Measurements from ENCODE around the gene HSD17B14.
A peak's percentile ranks its signal among the peaks of the same experiment; 100 is the strongest.
"Not testable (repeated sequence)": the region's sequence is repeated elsewhere in the genome, so short reads cannot be mapped to it uniquely, and the experiment has no call there.

The HSD17B14 gene

DNA sequence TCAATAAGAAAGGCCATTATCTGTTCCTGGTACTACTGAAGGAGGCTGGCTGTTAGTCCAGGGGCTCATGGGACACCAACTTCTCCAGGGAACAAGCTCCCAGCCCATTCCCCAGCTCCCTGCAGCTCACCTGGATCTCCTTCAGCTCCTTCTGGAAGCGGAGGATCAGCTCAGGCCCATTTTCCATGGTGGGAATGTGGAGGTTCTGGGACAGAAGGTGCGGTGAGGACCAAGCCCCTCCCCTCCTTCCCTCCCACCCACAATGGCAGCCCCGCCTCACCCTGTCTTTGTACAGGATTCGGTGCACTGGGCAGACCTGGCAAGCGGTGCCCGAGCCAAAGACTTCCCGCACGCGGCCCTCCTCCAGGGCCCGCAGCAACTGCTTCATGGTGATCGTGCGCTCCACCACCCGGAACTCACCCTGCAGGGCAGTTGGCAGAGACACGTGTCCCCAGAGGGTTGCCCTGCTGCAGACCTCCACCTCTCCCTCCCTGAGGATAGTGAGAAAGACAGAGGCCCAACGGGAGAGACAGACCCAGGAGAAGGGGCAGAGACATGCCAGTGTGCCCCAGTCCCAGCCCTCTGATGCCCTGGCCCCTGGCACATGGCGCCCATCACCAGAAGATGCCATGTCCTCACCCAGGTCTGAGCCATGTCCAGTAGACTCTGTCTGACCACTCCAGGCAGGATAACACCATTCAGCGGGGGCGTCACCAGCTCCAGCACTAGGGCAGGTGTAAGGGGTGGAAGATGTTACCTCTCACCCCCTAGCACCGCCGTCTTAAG is 39.8 kb downstream of the HSD17B14 start:
- DNase-seq = no peak

- no peak for DNase-seq
Observed at GRCh38 chr19:48795685-48796070, 40.6 kb downstream of the HSD17B14 start.

DNA sequence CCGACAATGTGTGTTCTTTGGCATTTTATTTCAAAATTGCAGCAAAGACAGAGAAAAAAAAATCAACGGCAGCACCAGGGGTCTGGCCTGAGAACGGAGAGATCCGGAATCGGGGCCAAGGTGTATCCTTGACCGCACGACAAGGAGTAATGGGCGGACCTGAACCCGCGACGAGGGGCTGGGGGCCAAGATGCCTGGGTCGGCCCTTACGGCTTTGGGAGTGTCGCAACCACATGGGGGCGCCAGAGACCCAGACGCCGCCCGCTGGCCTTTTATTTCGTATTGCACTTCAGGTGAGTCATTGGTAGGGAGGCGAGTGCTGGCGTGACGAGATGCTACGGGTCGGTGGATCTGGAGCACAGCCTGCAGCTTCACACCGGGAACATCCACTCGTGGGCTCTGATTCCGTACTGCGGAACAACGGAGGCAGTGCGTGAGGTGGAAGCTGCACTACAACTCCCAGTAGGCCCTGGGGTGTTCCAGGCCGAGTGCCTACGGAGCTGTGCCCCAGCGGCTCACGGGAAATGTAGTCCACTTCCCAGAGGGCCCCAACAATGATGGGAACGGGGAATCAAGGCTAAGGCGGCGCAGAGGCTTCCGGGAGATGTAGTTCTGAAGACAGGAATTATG is 41.1 kb downstream of the HSD17B14 start:
- DNase-seq = peak; percentile 92

- no peak for DNase-seq
Observed at GRCh38 chr19:48794291-48794690, 42.0 kb downstream of the HSD17B14 start.

GRCh38 chr19:48793271-48793670 is 43.0 kb downstream of the HSD17B14 start:
- DNase-seq = no peak

DNA sequence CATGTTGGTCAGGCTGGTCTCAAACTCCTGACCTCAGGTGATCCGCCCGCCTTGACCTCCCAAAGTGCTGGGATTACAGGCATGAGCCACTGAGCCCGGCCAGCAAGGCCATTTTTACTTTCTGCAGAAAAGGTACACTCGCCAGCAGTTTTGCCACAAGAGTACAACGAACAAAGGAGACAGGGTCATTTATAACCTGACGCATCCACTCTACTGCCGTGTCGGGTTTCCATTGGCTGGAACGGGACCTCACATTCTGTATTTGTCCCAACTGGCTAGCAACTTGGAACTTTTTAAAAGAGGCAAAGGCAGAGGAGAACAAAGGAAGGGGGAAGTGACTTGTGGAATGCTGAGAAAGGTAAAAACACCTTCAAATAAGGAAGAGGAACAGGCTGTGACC is 49.0 kb downstream of the HSD17B14 start:
- not testable (repeated sequence) for DNase-seq

- not testable (repeated sequence) for DNase-seq
Observed at GRCh38 chr19:48786422-48786821, 49.9 kb downstream of the HSD17B14 start.

DNA sequence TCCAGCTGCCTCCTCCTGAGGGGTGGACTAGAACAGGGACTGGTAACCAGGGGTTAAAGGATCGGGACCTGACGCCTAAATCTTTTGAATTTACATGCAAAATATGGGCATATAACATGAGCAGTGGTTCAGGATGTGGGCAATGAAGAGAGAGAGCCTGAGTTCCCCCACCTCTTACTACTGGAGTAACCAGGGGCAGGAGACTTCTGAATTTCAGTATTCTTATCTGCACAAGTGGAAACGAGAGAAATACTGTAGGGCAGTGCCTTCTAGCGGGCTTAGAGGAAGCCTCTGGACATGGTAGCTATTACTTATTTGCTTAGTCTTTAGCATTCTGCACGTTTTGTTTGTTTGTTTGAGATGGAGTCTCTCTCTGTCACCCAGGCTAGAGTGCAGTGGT is 51.8 kb downstream of the HSD17B14 start:
- DNase-seq = no peak

DNA sequence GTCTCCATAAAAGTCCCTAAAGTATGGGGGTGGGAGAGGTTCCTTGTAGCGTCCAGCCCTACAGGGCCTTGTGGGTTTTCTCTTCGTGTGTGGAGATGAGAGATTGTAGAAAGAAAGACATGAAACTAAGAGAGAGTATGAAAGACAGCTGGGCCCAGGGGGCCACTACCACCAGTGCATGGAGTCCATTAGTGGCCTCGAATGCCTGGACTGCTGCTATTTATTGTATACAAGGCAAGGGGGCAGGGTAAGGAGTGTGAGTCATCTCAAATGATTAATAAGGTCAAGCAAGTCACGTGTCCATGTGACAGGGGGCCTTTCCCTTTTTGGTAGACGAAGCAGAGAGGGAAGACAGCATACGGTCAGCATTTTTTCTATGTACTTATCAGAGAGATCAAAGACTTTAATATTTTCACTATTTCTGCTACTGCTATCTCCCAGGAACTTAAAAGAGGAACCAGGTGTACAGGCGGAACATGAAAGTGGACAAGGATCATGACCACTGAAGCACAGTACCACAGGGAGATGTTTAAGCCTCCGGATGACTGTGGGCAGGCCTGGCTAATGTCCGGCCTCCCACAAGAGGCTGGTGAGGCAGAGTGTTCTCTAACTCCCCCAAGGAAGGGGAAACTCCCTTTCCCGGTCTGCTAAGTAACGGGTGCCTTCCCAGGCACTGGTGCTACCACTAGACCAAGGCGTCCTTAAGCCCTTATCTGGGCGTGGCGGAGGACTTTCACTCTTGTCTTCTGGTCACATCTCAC is 55.5 kb downstream of the HSD17B14 start:
- peak; percentile 8 for DNase-seq

DNA sequence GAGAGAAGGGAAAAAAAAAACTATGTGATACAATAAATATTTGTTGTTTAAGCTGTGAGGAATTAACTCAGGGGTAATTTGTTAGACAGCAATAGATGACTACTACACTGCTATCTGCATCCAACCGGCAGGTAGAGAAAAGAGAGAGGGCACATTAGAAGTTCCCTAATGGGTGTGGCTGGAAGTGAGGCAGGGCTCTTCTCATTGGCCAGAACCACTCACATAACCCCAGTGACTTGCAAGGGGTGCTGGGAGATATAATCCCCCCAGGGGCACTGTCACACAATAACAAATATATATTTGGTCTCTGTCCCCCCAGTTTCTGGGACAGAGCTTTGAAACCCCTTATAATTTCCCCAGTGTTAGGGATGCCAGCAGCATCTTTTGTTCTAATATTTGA is 56.7 kb downstream of the HSD17B14 start:
- no peak for DNase-seq

DNA sequence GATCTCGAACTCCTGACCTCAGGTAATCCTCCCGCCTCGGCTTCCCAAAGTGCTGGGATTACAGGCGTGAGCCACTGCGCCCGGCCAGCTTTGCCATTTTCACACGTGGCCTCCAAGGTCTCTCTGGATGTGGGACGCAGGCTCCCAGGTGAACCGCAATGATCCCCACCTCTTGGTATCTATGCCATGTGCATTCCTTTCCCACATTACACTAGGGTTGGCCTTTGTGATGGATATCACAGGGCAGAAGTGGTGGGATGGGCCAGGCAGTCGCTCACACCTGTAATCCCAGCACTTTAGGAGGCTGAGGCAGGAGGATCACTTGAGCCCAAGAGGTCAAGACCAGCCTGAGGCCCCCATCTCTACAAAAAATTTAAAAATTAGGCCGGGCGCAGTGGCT is 58.6 kb downstream of the HSD17B14 start:
- DNase-seq = no peak

DNA sequence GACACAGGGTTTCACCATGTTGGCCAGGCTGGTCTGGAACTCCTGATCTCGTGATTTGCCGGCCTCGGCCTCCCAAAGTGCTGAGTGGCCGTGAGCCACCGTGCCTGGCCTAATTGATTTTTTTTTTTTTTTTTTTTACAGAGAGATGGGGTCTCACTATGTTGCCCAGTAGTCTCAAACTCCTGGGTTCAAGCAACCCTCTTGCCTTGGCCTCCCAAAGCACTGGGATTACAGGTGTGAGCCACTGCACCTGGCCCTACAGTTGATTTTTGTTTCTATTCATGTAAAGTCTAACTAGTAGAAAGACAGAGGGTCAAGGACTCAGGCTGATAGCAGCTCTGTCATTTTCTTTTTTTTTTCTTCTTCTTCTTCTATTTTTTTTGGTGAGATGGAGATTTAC is 59.2 kb downstream of the HSD17B14 start:
- DNase-seq = no peak

- DNase-seq = no peak
Observed at GRCh38 chr19:48772503-48772953, 63.8 kb downstream of the HSD17B14 start.

DNA sequence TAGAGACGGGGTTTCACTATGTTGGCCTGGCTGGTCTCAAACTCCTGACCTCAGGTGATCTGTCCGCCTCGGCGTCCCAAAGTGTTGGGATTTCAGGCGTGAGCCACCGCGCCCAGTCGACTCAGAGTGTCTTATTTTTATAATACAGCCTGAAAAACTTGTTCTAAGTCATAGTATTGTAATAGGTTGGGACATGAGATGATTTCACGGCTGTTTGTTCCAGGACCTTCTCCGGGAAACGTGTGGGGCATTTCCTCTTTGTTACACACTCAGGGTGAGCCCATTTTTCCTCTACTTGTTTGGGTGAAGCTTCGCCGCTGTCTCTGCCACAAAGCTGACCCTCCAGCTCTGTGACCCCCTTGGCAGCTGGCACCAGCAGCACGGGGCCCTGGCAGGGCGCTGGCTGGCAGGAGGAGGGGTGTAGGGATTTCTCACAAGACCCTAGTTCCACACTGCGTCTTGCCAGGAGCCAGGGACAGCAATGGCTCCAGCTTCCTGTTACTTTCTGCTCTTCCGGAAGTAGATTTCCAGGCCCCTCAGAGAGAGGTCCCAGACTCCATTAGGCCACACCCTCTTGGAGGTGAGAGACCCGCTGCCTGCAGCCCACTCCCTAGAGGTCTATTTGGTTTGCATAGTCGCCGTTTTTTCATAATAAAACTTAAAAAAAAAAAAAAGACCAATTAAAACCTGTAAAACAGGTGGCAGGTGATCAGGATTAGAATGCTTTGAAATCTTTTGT is 65.4 kb downstream of the HSD17B14 start:
- DNase-seq = no peak

DNA sequence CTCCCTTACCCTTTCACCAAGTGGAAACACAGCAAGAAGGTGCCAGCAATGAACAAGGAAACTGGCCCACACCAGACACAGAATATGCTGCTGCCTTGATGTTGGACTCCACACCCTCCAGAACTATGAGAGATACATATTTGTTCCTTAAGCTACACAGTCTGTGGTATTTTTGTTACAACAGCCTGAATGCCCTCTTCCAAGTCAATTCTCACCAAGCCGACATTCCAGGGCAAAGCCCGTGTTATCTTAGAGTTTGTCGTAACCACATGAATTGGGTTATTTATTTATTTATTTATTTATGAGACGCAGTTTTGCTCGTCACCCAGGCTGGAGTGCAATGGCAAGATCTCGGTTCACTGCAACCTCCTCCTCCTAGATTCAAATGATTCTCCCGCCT is 66.0 kb downstream of the HSD17B14 start:
- DNase-seq = no peak

DNA sequence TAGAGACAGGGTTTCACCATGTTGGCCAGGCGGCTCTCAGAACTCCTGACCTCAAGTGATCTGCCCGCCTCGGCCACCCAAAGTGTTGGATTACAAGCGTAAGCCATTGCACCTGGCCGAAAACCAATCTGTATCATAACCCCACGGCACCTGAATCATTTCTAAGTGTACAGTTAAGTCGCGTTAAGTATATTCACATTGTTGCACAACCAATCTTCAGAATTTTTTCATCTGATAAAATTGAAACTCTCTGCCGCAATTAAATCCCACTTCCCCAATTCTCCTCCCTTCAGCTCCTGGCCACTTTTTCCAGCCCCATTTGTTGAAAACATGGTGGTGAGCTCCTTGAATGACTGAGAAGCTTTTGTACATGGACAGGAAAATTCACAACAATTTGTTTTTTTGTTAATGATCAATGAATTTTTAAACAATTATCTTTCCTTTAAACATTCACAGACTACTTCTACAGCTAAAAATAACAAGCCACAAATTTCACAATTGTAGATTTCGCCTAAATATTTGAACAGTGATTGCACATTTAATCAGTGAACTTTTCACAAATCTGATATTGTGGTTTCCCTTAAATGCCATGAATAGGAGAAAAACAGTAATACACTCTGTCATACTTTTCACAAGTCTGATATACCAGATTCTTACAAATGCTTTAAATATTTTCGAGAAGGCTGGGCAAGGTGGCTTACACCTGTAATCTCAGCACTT is 67.1 kb downstream of the HSD17B14 start:
- DNase-seq = no peak

GRCh38 chr19:48768171-48768753 is 68.0 kb downstream of the HSD17B14 start:
- DNase-seq = not testable (repeated sequence)

- not testable (repeated sequence) for DNase-seq
Observed at GRCh38 chr19:48765816-48766215, 70.5 kb downstream of the HSD17B14 start.
